Activated CD8-positive, alpha-beta memory T cell treated with anti-CD3 and anti-CD28 coated beads, Interleukin-2, amount 50 U/mL, for 24 hours (primary cell): ENCODE results near the gene CD81.

Experiments used
- DNase-seq: peaks from one replicate; pipeline ENCODE4 v3.0.0-alpha.2; 2020; ENCODE audit errors: extremely low read depth

Gene CD81

DNA sequence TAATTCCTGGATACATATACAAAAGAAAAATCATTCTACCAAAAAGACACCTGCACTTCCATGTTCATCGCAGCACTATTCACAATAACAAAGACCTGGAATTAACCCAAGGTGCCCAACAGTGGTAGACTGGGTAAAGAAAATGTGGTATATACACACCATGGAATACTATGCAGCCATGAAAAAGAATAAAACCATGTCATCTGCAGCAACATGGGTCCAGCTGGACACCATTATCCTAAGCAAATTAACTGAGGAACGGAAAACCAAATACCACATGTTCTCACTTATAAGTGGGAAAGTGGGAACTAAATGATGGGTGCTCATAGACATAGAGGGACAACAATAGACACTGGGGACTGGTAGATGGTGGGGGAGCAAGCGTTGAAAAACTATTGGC lies 62.7 kb downstream of the CD81 start:
- no peak for DNase-seq

- DNase-seq, result no peak
These were observed 63.5 kb downstream of the CD81 start for GRCh38 chr11:2440646-2441045.

DNA sequence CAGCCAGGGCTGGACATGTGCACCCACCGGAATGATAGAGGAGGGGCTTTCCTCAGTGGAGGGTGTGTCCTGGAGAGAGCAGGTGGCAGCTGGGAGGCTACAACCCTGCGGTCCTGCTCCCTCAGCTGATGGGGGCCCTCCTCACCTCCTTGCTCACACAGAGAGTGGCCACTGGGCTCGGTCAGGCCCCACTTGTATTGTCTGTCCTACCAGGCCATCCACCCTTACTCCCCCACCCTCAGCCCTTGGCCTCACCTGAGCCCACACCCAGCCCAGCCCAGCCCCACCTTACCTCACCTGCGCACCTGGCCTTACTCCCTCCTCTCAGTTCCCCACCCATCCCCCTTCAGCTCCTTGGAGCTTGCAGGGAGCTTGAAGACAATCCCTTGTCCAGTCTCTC lies 64.1 kb downstream of the CD81 start:
- no peak for DNase-seq

DNA sequence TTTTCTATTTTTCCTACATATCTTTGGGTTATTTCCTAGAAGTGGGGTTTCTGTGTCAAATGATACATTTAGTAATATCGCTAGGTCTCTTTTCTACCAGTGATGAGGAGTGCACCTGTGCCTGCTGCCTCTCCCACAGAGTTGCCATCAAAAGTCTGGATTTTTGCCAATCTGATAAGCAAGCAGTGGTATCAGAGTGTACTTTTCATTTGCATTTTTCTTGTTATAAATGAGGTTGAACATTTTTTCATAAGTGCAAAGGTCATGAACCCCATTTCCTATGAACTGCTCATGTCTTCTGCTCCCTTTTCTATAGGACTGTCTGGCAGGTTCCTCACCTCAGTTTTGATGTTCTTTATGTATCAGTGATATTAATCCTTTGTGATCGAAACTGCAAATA lies 65.5 kb downstream of the CD81 start:
- DNase-seq, result no peak

GRCh38 chr11:2443406-2443805 lies 66.3 kb downstream of the CD81 start:
- DNase-seq, result no peak

- peak; percentile 42 for DNase-seq
These were observed 67.0 kb downstream of the CD81 start, which contains the start of gene TRPM5 for GRCh38 chr11:2443881-2444820. TRPM5 (minus strand) TSS chr11:2444514; CDS start chr11:2423036, 21,478 bp downstream.

DNA sequence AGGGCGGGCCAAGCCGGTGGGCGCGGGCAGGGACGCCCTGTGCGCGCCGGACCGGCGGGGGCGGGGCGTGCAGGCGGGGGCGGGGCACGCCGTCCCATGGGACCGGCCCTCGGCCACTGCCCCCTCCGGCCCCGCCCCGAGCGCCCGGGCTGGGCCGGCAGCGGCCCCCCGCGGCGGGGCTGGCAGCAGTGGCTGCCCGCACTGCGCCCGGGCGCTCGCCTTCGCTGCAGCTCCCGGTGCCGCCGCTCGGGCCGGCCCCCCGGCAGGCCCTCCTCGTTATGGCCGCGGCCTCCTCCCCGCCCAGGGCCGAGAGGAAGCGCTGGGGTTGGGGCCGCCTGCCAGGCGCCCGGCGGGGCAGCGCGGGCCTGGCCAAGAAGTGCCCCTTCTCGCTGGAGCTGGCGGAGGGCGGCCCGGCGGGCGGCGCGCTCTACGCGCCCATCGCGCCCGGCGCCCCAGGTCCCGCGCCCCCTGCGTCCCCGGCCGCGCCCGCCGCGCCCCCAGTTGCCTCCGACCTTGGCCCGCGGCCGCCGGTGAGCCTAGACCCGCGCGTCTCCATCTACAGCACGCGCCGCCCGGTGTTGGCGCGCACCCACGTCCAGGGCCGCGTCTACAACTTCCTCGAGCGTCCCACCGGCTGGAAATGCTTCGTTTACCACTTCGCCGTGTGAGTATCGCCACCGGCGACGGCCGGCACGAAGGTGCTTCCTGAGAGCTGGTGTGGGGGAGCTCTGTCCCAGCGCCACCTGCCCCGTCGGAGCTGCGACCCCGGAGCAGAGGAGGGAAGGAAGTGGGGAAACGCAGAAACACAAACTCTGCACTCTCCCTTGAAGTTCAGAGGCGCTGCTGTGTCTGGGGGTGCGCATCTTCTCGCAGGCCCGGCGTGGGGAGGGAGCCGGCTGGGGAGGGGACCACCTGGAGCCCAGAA lies 68.0 kb downstream of the CD81 start, which contains the start of gene KCNQ1:
Gene KCNQ1, plus strand, starts transcription at position 188 of the 925 bp plus-strand sequence. Its CDS starts 91 bp downstream, at position 279.
- no peak for DNase-seq

DNA sequence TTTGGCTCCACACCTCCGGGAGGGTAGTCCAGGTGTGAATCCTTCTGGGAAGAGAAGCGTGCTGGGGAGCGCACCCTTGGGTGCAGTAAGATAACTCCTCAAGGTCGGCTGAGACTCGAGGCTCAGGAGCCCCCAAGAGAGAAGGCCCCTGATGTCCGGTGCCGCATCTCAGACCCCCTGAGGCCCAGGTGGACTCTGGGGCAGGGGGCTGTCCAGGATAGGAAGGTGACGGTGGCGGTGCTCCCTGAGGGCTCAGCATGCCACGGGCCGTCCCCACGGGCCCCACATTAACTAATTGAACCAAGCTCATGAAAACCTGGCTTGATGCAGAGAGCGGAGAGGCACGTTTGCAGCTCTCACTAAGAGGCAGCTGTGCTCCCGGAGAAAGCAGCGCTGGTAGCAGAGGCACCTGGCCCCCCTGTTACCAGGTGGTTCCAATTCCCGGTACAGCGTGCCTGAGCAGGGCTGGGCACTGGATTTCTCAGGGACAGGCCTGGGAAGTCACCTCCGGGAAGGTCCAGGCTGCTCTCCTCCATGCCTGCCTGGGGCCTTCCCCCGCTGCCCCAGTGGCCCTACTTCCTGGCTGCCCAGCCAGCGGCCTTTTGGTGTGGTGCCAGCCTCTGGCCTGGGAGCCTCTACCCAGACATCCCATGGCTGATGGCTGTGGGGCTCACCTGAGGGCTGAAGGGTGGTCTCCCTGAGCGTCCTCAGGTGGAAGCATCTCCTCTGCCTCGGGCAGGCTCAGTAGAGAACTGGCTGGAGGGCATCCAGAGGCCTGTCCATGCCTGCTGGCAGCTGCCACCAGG lies 68.8 kb downstream of the CD81 start:
- DNase-seq, result no peak

- DNase-seq, result no peak
These were observed 69.6 kb downstream of the CD81 start for GRCh38 chr11:2446590-2447252.
